H1 (cell line): ENCODE results near the gene DNM1L. TPM values are rescaled to one million over a fixed set of nuclear protein-coding genes. Genes with fewer than 3 reads are reported as not detected.

Source experiments
- ASH2L ChIP-seq: fragments of 200-600, 300-600 bp; sonication (generic); IDR thresholded peaks from one replicate; pipeline ENCODE4 v1.7.1; 2017; ENCODE audit warnings: low read length
- CEBPB ChIP-seq: IDR thresholded peaks from 2 replicates; pipeline ENCODE4 v1.6.1; 2012; ENCODE audit warnings: low read depth, low read length
- CHD1 ChIP-seq: IDR thresholded peaks from 2 replicates; pipeline ENCODE4 v1.6.1; 2012; ENCODE audit warnings: low read depth, low read length, improper control_type of control experiment
- EZH2 ChIP-seq: fragments of 200-600 bp; sonication (generic); IDR thresholded peaks from 2 replicates; pipeline ENCODE4 v1.7.1; 2012; ENCODE audit warnings: low read depth, mild to moderate bottlenecking, moderate library complexity, low read length, inconsistent platforms; ENCODE audit not compliant: severe bottlenecking
- FOSL1 ChIP-seq: IDR thresholded peaks from 2 replicates; pipeline ENCODE4 v1.6.1; 2011; ENCODE audit warnings: mild to moderate bottlenecking, low read depth, low read length, moderate library complexity; ENCODE audit not compliant: insufficient read depth
- MAX ChIP-seq: IDR thresholded peaks from 2 replicates; pipeline ENCODE4 v1.6.1; 2012; ENCODE audit warnings: inconsistent platforms
- polyA plus RNA-seq, 7 experiments: library from polyadenylated mRNA; depleted of rRNA in 3 of 7; stranded (reverse) in 5 of 7; unstranded in 2 of 7; fragments of >200 nt in 5 of 7; fragments of 200-250 nt in 2 of 7; gene quantifications; 1 replicate in 5 of 7; 2 replicates in 1 of 7; 4 replicates in 1 of 7; pipeline versions ENCODE4 v1.2.1 to v1.2.3, GENCODE V29; 2011 to 2013; ENCODE audit warnings: missing spikeins in 2 of 7, mixed read lengths in 2 of 7
- total RNA-seq: library from RNA; stranded (reverse); fragmentation: NEBNext Ultra II Directional; extraction: Animal tissue kit (Norgen Biotek cat#: 25700); gene quantifications from 2 replicates; pipeline ENCODE4 v1.2.1, GENCODE V29; 2021

Gene DNM1L
- total and polyA plus RNA-seq, 2 of the 8 experiments (the other 6 are each of a cell fraction or from before 2014, with no cell fraction given): 23.7 to 93.9 TPM

- TF ChIP-seq EZH2: no peak
- no peak for TF ChIP-seq CEBPB
- no peak for TF ChIP-seq FOSL1
- TF ChIP-seq CHD1: no peak
- no peak for TF ChIP-seq MAX
- TF ChIP-seq ASH2L: no peak
Measured at GRCh38 chr12:32714772-32715171, 35.7 kb downstream of the DNM1L start (continued).
